C1 segment of cervical spinal cord (tissue), 14 donors: ENCODE measurements around the gene DMD.

Source experiments
- DNase-seq, 14 donors: peaks; one replicate each; lab custom pipeline; 2025; lab: John Stamatoyannopoulos, UW

Gene DMD

DNA sequence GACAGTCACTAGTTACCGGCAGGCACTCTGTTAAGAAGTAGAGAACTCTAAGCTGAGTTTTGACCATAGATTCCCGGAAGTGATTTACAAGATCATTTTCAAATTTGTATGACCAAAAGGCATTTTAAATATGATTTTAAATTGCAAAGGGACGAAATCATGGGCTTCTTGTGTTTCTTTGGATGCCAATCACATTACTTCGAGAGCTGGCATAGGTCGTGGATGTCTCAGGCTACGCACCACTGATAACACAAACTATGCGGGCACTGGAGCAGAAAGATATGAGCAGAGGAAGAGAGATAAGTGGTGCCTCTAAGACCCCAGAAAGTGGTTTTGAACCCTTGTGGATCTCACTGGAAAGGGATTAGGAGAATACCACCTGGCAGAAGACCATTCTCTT, 1845.3 kb downstream of the DMD start:
- DNase-seq, result no peak

DNA sequence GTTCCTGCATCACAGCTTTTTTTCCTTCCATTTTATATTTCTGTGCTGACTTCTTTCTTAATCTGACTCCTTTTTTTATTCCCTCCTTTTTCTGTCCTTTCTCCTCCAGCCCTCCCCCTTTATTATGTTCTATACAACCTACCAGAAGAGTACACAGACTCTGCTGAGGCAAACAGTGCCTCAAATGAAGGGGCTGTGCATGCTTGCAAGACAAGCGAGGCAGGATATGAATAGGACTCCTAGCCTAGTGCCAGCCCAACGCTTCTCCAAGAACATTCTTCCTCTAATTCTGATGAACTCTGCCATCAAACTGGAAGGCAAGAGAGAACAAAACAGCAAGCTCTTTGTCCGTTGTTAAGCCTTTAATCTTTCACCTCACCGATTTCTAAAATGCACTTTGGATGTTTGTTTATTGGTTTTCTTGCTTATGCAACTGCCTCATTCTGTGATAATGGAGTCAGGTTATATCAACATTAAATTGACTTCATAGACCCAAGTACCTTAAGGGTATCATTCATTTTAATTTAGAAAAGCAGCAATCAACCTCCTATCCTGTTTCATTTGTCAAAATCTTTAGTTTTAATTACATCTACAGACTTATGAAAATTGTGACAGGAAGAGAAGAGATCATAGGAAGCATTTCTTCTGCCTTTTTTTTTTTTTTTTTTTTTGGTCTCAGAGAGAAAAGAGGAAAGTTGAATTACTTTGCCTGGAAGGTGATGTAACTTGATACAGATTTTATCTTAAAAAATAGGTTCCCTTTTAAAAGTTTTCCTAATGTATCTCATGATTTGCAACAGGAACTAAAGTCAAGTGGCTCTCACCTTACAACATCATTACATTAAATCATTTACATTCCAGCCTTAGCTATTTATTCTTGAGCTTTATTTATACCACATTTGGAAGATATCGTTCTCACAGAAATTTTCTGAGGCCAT, 1854.8 kb downstream of the DMD start:
- no peak for DNase-seq

GRCh38 chrX:31355206-31355955, 1856.0 kb downstream of the DMD start:
- no peak for DNase-seq

DNA sequence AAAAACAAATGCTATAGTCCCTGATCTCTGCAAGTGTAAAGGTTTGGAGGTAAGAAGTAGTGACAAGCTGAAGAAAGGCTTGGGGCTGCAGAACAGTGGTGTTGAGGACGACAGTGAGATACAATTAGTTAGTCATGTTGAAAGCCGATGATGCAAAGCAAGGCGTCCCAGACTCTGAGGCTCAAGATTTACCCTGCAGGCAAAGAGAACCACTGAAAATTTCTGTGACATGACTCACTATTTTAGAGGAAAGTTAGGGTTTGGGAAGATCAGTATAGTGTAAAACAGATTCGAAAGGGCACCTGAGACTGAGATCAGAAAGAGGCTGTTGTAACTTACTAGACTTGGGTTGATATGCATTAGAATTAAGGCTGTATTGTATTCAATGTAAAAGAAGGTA, 1858.3 kb downstream of the DMD start:
- DNase-seq, result no peak

- DNase-seq, result no peak
Observed at GRCh38 chrX:31350808-31351074, 1860.6 kb downstream of the DMD start.

DNA sequence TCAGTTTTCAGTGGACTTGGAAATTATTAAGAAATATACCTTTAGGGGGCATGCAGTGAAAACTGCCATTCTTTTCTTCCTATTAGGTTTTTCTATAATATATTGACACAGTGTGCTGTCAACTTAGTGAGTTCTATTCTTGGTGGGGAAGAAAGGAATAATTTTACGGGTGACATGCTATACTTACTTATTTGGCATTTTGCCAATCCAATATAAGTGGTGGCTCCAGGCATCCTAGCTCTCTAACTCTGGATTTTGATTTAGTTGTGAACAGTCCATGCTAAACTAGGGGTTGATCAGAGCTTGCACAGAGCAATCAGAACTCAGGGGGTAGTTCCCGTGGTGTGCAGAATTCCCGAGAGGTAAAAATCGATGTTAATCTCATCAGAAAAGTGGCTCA, 1861.8 kb downstream of the DMD start:
- no peak for DNase-seq

DNA sequence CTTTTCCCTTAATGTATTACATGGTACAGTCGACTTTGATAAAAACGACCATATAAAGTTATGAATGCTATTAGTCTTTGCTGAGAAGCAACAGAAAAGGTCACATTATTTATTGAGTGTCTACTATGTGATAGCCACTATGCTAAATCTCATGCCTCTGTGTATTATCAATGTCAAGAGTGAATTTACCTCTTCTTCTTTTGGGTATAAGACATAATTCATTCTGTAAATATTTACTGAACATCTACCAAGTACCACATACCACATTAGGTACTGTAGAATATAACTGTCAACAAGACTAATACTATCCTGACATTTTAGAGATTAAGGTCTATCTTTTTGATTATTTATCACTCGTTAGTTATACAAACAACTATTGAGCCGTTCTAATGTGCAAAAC, 1870.8 kb downstream of the DMD start:
- no peak for DNase-seq

- DNase-seq, result no peak
Observed at GRCh38 chrX:31338991-31339350, 1872.4 kb downstream of the DMD start.

GRCh38 chrX:31337332-31337731, 1874.0 kb downstream of the DMD start:
- no peak for DNase-seq

- DNase-seq, result no peak
Observed at GRCh38 chrX:31336419-31336818, 1874.9 kb downstream of the DMD start.

GRCh38 chrX:31334997-31335396, 1876.4 kb downstream of the DMD start:
- DNase-seq, result no peak

DNA sequence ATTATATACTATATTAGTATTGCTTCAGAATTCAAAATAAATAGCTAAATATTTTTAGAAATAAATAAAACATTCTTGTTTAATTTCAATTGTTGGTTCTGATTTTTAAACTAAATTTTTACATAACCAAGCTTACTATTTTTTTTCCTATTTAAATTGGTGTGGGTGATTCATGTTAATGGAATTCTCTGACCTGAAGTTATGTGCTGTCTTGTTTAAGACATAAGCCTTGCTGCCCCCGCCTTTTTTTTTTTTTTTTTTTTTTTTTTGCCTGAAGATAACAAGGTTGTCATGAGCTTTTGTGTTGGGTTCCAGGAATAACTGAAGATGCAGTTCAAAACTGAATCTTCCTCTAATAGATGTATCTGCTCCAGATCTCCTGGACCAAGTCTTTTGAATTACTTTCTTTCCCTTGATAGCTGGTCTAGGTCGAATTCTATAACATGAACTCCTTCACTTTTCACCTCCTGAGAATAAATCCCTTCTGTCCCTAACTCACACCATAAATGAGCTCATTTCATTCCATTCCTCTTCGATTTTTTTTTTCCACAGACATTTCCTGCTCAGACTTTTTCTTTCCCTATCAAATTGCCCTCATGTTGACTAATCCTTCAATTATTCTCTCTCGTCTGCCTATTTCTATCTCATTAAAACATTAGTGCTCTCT, 1878.1 kb downstream of the DMD start:
- DNase-seq, result no peak

DNA sequence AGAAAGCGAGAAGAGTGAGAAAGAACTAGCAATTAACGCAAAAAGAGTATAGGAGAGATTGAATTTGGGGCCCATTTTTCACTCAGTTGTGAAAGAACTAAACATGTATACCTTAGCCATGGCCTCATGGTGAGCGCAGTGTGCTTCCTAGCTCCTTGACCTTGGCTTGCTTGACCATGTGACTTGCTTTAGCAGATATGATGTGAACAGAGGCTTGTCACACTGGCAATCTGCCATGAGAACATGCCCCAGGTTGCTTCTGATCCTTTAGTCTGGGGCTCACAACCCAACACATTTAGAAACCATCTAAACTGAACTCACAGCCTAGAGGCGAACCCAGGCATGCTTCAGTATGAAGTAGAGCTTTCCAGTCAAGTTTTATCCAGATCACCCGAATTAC, 1879.4 kb downstream of the DMD start:
- no peak for DNase-seq

DNA sequence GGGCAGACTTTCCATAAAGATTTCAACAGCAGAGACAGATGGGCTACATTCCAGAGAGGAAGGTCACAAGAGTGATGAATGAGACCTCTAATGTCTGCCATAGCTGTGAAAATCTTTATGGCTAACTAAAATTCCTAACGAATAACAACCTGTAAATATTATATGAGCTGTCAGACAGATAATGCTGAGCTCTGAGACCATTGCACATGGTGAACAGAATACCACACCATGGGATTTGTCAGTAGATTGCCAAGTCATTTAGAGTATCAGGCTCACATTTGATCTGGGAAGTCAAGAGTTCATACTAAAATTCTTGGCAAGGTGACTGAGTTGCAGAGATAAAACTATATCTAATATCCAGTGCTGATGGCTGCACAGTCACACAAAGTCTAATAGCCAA, 1880.3 kb downstream of the DMD start:
- DNase-seq, result no peak

DNA sequence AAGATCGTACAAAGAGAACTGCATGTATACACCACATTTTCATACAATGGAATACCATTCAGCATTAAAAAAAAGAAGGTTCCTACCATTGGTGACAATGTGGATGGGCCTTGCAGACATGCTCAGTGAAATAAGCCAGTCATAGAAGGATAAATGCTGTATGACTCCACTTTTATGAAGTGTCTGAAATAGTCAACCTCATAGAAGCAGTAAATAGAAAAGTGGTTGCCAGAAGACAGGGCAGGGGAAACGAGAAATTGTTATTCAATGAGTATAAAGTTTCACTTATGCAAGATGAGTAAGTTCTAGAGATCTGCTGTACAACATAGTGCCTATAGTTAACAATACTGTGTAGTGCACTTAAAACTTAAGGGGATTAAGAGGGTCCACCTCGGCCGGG, 1882.1 kb downstream of the DMD start:
- DNase-seq, result no peak

DNA sequence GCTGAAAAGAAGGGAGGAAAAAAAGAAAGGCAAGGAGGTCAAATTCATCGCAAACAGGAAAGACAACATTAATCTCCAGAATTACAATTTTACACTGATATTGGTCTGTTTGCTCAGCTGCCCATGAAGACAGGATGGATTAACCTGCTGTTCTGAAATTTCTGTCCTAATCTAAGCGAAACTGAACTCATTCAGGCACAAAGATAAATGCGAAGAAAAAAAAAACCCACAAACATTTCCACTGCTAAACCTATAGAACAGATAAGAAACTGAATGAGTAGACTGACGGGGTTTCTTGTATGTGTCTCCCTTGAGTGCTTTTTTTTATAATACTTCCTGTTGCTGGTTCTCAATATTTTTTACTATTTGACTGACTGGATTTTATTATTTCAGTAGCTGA, 1887.7 kb downstream of the DMD start:
- no peak for DNase-seq

GRCh38 chrX:31320740-31321139, 1890.6 kb downstream of the DMD start:
- DNase-seq, result no peak

GRCh38 chrX:31319586-31319985, 1891.8 kb downstream of the DMD start:
- no peak for DNase-seq

GRCh38 chrX:31318866-31319265, 1892.5 kb downstream of the DMD start:
- no peak for DNase-seq

GRCh38 chrX:31316340-31316991, 1894.9 kb downstream of the DMD start:
- DNase-seq, result no peak

DNA sequence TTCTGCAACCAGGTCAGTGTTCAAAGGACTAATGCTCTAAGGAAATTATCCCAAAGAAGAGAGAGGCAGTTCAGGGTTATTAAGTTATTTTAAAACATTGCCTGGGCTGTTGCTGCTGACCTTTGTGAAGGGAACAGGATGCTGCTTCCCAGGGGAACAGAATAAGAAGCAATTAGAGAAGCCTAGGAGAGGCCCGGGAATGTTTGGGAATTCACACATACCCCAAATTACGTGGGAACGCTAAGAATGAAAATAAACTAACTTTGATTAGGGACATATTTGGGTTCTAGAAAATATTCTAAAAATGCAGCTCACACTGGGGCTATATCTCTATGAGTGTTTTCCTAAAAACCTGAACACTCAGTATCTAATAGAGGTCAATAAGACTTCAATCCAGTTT, 1896.4 kb downstream of the DMD start:
- no peak for DNase-seq

DNA sequence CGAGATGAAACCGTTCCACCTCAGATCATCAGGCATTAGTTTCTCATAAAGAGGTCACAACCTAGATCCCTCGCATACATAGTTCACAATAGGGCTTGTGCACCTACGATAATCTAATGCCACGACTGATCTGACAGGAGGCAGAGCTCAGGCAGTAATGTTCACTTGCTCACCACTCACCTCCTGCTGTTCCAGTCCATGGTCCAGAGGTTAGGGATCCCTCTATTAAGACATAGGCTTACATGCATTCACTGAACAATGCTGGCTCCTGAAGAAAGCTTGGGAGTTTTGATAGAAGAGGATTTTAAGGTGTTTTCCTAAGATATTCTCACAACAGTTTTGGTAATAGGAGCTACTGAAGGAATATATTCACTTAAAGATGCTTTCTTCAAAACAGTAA, 1903.4 kb downstream of the DMD start:
- no peak for DNase-seq
